Right lobe of liver (tissue), 6 donors: Measurements from ENCODE around the gene NUP188. TPM values are rescaled to one million over a fixed set of nuclear protein-coding genes. Genes with fewer than 3 reads are reported as not detected.
A peak's percentile ranks its signal among the peaks of the same experiment; 100 is the strongest.

Experiments used
- ATAC-seq, 4 donors: fragments of 200-7000 bp; cut with Tn5 transposase; one replicate each; pipeline ENCODE4 v1.9.1; 2020; ENCODE audit warnings: mild to moderate bottlenecking in 4 of 4, moderate library complexity in 4 of 4
- DNase-seq, 3 donors: peaks; one replicate each; pipeline ENCODE4 v3.0.0-alpha.2; 2020
- H3K27ac ChIP-seq, 3 donors: fragments of 200-600 bp; one replicate each; pipeline ENCODE4 v1.8.0; 2022
- H3K27me3 ChIP-seq, 2 donors: fragments of 200-600 bp; one replicate each; pipeline ENCODE4 v1.8.0; 2022
- H3K36me3 ChIP-seq, 4 donors: fragments of 200-600 bp; sonication (generic) in 1 of 4; one replicate each; pipeline versions ENCODE4 v1.5.1 to v1.8.0; 2017 to 2022; ENCODE audit warnings: control low read depth in 1 of 4
- H3K4me1 ChIP-seq, 4 donors: fragments of 200-600 bp; sonication (generic) in 1 of 4; one replicate each; pipeline versions ENCODE4 v1.5.1 to v1.8.0; 2017 to 2022; ENCODE audit warnings: control low read depth in 1 of 4
- H3K4me3 ChIP-seq, 3 donors: fragments of 200-600 bp; one replicate each; pipeline ENCODE4 v1.8.0; 2022
- H3K9me3 ChIP-seq, 4 donors: fragments of 200-600 bp; sonication (generic) in 1 of 4; one replicate each; pipeline versions ENCODE4 v1.5.1 to v1.8.0; 2017 to 2022; ENCODE audit warnings: control low read depth in 1 of 4
- CTCF ChIP-seq, 4 donors: fragments of 200-600 bp in 3 of 4; fragments of 450-650 bp in 1 of 4; IDR thresholded peaks; one replicate each; pipeline versions ENCODE4 v1.5.1 to v1.8.0; 2016 to 2022; ENCODE audit warnings: antibody characterized with exemption in 4 of 4, mild to moderate bottlenecking in 2 of 4
- POLR2A ChIP-seq: fragments of 450-650 bp; IDR thresholded peaks from one replicate; pipeline ENCODE4 v1.6.1; 2017; ENCODE audit warnings: antibody characterized with exemption, mild to moderate bottlenecking
- WGBS: methylation state at CpG from one replicate; pipeline ENCODE4 v1.1.6; 2018; ENCODE audit warnings: low coverage, low lambda C conversion rate; ENCODE audit not compliant: insufficient coverage; ENCODE audit errors: missing lambda C conversion rate; 5-methylcytosine and 5-hydroxymethylcytosine counted together
- intact Hi-C, 2 donors: fragments of 100-400 bp; cut with DNase I; formaldehyde crosslinking; loops; one replicate each; pipeline versions ENCODE4 v1.11.2 to v1.14.1; 2022
- total RNA-seq, 6 experiments: library from RNA; depleted of rRNA in 2 of 6; stranded (reverse); fragments of >200 nt in 2 of 6; fragmentation: NEBNext Ultra II Directional in 3 of 6; extraction: Animal tissue kit (Norgen Biotek cat#: 25700) in 3 of 6; gene quantifications; one replicate each; pipeline versions ENCODE4 v1.1.0 to v1.2.4, GENCODE V29; 2016 to 2023
- donor health status: DM: no; HTN: yes; CAD: no.
- donor health status: DM: no; HTN: no; CAD: no.
- donor health status: DM: no; HTN: no; CAD: no.
- donor health status: DM: no; HTN: yes; CAD: no.
- donor health status: DM: no; HTN: yes; CAD: no.

Gene NUP188
- total RNA-seq, 6 experiments from 2014 or later = 10.5 to 18.7 (median 15.6) TPM

DNA sequence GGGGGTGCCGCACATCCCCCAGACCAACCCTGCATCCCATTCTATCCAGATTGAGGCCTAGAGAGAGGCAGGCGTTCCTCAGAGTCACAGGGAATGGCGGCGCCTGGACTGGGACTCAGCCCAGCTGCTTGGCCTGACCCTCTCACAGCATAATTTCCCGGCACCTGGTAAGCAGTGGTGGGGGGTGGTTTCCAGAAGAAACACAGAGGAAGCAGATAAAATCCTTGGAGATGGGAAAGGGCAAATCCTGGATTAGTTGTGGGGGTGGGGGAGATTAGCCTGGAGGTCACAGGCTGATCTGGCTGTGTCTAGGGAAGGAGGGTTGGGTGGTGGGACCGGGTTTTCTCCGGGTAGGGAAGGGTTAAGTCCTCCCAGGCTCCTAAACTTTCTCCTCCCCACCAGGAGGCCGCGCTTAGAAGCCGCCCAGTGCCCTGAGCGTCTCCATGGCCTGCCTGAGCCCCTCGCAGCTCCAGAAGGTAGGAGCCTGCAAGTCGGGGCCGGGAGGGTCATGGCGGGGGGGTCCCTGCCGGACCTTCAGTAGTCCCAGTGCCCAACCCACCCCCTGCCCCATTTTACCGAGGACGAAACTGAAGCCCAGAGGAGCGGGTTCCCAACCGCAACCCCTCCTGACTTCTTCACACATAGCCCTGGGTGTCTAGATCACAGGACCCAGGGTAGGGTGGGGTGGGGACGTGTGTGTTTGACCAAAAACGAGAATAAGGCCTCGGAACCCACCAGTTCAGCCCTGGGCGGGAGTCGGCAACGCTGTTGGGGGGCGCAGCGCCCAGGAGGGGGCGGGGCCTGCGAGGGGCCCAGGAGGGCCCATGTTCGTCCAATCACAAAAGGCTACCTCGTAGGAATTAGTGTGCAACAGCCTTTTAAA, 25.4 kb upstream of the NUP188 start:
- whole genome bisulfite sequencing = 13% methylated on average over 7 of the region's 32 CpGs
- peak; percentile 44 to 65 (median 55) for ATAC-seq
- no peak for TF ChIP-seq CTCF (IDR thresholded peaks at IDR 0.05)
- no peak for TF ChIP-seq POLR2A
- Histone ChIP-seq H3K4me3 (peak overlapping the region; percentile 64 to 76 (median 65)), H3K9me3 (no peaks in the 10 kb centered on the region), H3K4me1 (peaks cover 0 to 49% (median 21%) of the 10 kb centered on the region in 4 donors), H3K27me3 (no peaks in the 10 kb centered on the region), H3K27ac (peak overlapping the region; percentile 84 to 92 (median 88)), H3K36me3 (no peaks in the 10 kb centered on the region)
- peak; percentile 64 to 78 (median 77) for DNase-seq
- intact Hi-C loops = loop anchor here in 1 of 2 donors (5.0 kb wide), 1 partner anchor 40 kb away; the partner anchor contains the start of genes KYAT1 and LRRC8A

GRCh38 chr9:128923493-128923883, 24.0 kb upstream of the NUP188 start:
- ATAC-seq = no peak
- DNase-seq = no peak
- 80% methylated on average over 4 of the region's 6 CpGs for WGBS
- no peaks in the 10 kb centered on the region for H3K36me3 ChIP-seq
- no peak overlapping the region for H3K27ac ChIP-seq
- intact Hi-C loops = loop anchor here in 1 of 2 donors (5.0 kb wide), 1 partner anchor 41 kb away; the partner anchor contains the start of genes KYAT1 and LRRC8A
- TF ChIP-seq CTCF (IDR thresholded peaks at IDR 0.05) (no peak), POLR2A (no peak)
- H3K4me3 ChIP-seq = peak overlapping the region in 1 of 3 donors; percentile 65
- no peaks in the 10 kb centered on the region for H3K9me3 ChIP-seq
- H3K4me1 ChIP-seq = peaks cover 0 to 47% (median 16%) of the 10 kb centered on the region in 4 donors
- H3K27me3 ChIP-seq = no peaks in the 10 kb centered on the region

DNA sequence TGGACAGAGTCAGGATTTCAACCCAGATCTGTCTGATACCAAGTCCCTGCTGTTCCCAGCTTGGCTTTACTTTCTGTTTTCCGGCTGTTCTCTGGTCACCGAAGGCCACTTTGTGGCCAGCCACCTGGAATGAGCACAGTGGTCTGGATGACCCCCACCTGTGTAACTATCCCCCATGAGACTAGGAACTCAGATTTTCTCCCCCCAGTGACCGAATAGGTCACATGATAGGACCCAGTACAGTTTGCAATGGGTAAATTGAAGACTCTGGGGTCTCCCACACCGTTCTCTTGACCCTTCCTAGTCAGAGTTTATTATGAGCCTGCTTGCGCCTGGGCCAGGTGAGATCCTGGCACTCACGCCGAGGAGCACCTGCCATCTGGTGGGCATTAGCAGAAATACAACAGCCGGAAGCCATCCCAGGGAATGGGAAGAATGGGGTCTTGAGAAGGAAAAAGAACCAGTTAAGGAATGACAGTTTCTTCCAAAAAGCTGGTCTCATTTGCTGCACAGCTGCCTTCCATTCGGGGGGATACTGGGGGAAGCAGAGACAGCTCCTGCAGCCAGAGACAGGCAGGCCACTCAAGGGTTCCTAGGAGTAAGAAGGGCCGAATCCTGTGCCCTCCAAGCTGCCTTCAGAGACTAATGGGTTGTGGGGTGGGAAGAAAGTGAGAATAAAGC, 19.6 kb upstream of the NUP188 start:
- peaks cover 0 to 15% (median 0%) of the 10 kb centered on the region in 4 donors for H3K4me1 ChIP-seq
- DNase-seq = peak in 2 of 3 donors; percentile 56 to 64
- H3K27ac ChIP-seq = peak overlapping the region in 1 of 3 donors; percentile 33
- intact Hi-C loops = no loop called here
- no peaks in the 10 kb centered on the region for H3K9me3 ChIP-seq
- TF ChIP-seq CTCF (IDR thresholded peaks at IDR 0.05) (peak; percentile 86 to 89 (median 87)), POLR2A (no peak)
- peak; percentile 86 to 95 (median 94) for ATAC-seq
- no peak overlapping the region for H3K4me3 ChIP-seq
- no peaks in the 10 kb centered on the region for H3K27me3 ChIP-seq
- no peaks in the 10 kb centered on the region for H3K36me3 ChIP-seq
- WGBS = 16% methylated on average over 10 of the region's 10 CpGs

- H3K4me1 ChIP-seq = peaks cover 0 to 15% (median 0%) of the 10 kb centered on the region in 4 donors
- WGBS = 71% methylated on average over 2 of the region's 2 CpGs
- no peaks in the 10 kb centered on the region for H3K9me3 ChIP-seq
- H3K36me3 ChIP-seq = peaks cover 0 to 5% (median 0%) of the 10 kb centered on the region in 4 donors
- ATAC-seq = no peak
- TF ChIP-seq POLR2A = no peak
- TF ChIP-seq CTCF (IDR thresholded peaks at IDR 0.05) = no peak
- H3K27ac ChIP-seq = no peak overlapping the region
- H3K27me3 ChIP-seq = no peaks in the 10 kb centered on the region
- intact Hi-C loops = no loop called here
- H3K4me3 ChIP-seq = no peak overlapping the region
- no peak for DNase-seq
Measured at GRCh38 chr9:128928624-128929023, 18.9 kb upstream of the NUP188 start.
